Measurements from ENCODE around the gene PDE6A. TPM values are rescaled to one million over a fixed set of nuclear protein-coding genes. Genes with fewer than 3 reads are reported as not detected.

PDE6A gene
- total RNA-seq, 1 donor from 2014 or later, result not detected

DNA sequence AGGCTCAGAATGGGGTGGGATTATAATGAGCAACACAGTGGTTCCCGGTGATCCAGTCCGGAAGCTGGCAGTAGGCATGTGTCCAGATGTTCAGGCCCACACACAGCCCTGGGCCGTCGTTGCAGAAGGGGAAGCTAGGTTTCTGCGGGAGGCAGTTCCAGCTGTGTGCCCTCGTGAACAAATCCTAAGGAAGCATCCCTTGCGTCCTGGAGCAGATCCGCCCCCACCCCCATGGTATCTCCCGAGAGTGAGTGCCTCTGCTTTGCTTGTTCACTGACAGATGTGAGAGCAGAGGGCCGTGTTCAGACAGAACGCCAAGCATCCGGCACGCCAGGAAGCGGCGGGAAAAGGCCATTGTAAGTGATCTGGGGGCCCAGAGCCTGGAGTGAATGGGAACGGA is 104.8 kb downstream of the PDE6A start:
- intact Hi-C loops (cut with micrococcal nuclease), result no loop called here

DNA sequence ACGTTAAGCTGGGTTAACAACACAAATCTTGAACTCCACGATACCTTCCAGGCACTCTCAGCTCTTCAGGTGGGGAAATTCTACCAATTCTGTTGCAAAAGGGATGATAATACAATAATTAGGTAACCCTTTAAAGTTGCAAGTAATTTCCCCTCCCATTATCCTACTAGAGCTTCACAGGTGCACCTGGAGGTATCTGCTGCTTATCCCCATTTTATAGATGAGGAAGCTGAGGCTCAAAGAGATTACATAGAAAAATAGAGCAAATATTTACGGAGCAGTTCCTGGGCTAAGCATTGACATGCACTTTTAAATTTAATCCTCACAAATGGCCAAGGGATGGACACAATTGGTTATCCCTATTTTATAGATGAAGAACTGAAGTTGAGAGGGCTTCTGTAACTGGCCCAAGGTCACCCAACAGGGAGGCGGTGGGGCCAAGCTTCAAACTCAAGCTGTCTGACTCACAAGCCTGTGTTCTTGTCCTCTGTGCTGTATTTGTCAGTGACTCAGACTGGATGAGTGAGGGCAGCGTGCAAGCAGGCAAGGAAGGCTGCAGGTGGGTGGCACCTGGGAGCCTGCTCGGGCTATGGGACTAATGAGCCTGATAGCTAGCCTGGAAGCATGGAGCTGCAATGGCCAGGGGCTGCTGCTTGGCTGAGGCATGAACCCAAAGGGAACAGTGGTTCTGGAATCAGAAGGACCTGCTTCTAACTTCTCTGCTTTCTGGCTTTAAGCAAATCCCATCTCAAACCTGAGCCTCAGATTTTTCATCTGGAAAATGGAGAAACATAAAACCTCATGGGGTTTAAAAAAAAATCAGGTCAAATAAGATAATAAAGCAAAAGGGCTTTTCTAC is 105.5 kb downstream of the PDE6A start:
- intact Hi-C loops (cut with micrococcal nuclease), result no loop called here

DNA sequence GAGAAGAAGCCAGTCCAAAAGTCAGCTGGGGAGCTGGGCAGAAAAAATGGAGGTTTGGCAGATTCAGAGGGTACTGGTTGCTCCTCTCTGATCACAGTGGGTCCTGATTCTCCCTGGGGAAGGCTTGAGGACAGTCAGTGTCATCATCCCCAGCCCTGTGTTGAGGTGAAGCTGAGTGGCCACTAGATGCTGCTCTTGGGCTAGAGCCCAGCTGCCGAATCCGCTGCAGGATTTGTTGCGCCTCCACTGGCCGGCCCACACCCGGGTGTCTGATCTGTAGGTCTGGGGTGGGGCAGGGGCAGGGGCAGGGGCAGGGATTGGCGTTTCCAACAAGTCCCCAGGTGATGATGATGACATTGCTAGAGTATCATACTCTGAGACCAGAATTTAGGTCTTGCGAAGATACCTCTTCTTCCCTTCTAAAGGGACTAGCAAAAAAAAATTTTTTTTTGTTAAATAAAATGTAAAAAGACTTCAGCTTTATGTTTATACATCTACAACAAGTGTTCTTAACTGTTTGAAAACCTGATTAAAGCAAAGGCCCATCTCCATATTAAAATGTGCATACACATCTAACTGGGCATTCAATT is 106.8 kb downstream of the PDE6A start:
- intact Hi-C loops (cut with micrococcal nuclease), result no loop called here

DNA sequence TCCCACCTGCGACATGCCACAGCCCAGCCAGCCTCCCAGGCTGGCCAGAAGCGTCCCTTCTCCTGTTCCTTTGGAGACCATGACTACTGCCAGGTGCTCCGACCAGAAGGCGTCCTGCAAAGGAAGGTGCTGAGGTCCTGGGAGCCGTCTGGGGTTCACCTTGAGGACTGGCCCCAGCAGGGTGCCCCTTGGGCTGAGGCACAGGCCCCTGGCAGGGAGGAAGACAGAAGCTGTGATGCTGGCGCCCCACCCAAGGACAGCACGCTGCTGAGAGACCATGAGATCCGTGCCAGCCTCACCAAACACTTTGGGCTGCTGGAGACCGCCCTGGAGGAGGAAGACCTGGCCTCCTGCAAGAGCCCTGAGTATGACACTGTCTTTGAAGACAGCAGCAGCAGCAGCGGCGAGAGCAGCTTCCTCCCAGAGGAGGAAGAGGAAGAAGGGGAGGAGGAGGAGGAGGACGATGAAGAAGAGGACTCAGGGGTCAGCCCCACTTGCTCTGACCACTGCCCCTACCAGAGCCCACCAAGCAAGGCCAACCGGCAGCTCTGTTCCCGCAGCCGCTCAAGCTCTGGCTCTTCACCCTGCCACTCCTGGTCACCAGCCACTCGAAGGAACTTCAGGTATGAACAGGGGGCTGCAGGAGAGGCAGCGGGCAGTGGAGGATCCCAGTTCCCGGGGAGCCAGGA is 108.0 kb downstream of the PDE6A start:
- intact Hi-C loops (cut with micrococcal nuclease), result no loop called here

DNA sequence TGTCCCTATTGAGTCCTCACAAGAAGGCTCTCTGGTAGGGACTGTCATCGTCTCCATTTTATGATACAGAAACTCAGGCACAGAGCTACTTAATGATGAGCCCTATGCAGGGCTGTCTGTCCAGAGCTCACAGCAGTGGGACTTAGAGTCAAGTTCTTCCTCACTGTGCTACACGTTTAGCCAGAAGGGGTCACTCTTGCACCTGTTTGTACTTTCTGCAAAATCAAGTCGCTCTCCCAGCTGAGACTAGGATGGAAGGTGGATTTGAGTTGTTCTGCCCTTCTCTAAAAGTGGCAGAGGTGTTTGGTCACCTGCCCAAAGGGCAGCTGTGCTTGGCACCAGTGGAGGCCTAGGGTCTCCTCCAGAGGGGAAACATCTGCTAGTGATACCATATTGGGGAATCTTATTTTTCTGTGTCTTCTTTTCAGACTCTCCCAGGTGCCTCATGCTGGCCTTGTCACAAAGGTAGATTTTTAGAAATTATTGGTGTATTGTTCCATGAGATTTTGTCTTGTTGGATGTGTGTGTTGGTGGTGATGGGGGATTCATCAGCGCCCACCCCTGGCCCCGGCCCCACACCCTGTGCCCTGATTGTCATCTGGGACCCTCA is 110.2 kb downstream of the PDE6A start:
- intact Hi-C loops (cut with micrococcal nuclease), result loop anchor here (1.0 kb wide), 4 partner anchors 128 to 384 kb away; no protein-coding TSS in a partner anchor

DNA sequence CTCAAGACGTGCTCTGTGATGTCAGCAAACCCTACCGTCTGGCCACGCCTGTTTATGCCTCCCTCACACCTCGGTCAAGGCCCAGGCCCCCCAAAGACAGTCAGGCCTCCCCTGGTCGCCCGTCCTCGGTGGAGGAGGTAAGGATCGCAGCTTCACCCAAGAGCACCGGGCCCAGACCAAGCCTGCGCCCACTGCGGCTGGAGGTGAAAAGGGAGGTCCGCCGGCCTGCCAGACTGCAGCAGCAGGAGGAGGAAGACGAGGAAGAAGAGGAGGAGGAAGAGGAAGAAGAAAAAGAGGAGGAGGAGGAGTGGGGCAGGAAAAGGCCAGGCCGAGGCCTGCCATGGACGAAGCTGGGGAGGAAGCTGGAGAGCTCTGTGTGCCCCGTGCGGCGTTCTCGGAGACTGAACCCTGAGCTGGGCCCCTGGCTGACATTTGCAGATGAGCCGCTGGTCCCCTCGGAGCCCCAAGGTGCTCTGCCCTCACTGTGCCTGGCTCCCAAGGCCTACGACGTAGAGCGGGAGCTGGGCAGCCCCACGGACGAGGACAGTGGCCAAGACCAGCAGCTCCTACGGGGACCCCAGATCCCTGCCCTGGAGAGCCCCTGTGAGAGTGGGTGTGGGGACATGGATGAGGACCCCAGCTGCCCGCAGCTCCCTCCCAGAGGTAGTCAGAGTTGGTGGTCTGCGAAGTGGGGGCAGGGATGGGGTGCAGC is 111.3 kb downstream of the PDE6A start:
- intact Hi-C loops (cut with micrococcal nuclease), result no loop called here

DNA sequence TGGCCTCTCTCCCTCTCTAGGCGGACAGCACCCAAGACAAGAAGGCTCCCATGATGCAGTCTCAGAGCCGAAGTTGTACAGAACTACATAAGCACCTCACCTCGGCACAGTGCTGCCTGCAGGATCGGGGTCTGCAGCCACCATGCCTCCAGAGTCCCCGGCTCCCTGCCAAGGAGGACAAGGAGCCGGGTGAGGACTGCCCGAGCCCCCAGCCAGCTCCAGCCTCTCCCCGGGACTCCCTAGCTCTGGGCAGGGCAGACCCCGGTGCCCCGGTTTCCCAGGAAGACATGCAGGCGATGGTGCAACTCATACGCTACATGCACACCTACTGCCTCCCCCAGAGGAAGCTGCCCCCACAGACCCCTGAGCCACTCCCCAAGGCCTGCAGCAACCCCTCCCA is 112.0 kb downstream of the PDE6A start:
- intact Hi-C loops (cut with micrococcal nuclease), result no loop called here

DNA sequence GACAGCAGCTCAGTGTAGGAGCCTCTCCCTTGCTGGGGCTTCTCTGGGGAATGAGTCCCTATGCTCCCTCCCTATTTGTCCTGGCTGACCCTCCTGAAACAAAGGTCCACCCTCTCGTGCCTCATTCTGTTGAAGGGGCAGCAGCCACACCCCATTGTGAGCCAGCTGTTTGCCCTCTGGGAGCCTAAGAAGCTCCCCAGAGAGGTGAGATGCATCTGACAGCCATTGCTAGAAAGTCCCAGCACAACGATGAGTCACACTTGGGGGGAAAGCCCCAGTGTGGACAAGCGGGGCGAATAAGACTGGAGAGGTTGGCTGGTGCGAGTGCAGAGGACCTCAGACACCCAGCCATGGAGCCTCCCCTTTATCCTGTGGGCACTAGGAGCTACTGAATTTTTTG is 113.1 kb downstream of the PDE6A start:
- intact Hi-C loops (cut with micrococcal nuclease), result no loop called here

DNA sequence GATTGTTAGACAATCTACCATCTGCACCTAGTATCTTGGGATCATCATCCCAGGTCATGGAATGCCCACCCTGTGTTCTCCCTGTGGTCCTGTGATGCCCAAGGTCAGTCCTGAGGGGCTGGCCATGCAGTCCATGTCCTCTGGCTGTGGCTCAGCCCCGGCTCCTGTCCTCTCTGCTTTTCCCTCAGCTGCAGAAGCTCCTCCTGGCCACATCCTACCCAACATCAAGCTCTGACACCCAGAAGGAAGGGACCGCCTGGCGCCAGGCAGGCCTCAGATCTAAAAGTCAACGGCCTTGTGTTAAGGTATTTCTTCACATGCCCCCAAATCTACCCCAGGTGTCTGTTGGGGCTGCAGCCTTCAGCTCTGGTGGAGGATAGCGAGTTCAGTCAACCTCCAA is 114.0 kb downstream of the PDE6A start:
- intact Hi-C loops (cut with micrococcal nuclease), result no loop called here

DNA sequence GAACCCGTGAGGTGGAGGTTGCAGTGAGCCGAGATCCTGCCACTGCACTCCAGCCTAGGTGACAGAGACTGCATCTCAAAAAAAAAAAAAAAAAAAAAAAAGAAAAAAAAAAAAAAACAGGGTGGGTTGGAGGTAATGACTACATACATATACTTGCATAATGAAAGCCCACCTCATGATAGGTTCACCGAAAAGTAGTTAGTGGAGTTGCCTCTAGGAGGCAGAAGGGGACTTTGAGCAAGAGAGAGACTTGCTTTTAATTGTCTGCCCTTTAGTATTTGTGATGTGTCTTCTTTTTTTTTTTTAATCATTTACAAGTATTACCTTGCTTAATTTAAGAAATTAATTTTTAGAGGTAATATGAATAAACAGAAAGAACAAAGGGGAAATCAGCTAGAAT is 114.6 kb downstream of the PDE6A start:
- intact Hi-C loops (cut with micrococcal nuclease), result no loop called here

DNA sequence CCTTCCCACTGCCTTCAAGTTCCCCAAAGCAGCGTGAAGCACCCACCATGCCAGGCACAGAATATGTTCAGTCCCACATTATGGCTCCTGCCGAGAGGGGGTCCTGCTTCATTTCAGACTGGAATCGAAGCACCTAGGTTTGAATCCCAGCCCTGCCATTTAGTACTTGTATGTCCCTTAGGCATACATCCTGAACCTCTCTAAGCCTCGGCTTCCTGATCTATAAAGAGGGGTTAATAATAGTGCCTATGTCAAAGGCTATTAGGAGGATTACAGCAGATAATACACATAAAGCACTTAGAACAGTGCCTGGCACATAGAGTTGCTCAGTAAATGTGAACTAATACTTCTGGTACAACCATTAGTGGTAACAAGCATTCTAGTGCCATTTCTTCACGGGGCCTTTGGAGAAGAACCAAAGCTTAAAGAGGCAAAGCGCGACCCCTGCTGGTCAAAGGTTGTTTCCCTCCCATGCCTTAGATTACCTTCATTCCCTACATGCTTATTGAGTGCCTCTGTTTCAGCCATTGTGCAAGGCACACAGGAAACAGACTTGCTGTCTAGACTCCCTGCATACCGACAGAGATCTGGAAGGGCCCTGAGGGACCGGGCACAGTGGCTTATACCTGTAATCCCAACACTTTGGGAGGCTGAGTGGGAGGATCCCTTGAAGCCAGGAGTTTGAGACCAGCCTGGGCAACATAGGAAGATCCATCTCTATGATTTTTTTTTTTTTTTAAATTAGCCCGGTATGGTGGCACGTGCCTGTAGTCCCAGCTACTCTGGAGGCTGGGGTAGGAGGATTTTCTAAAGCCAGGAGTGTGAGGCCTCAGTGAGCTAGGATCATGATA is 116.2 kb downstream of the PDE6A start:
- intact Hi-C loops (cut with micrococcal nuclease), result loop anchor here (1.0 kb wide), 6 partner anchors 98 to 192 kb away; partner anchors contain the start of genes PPARGC1B and SLC26A2

DNA sequence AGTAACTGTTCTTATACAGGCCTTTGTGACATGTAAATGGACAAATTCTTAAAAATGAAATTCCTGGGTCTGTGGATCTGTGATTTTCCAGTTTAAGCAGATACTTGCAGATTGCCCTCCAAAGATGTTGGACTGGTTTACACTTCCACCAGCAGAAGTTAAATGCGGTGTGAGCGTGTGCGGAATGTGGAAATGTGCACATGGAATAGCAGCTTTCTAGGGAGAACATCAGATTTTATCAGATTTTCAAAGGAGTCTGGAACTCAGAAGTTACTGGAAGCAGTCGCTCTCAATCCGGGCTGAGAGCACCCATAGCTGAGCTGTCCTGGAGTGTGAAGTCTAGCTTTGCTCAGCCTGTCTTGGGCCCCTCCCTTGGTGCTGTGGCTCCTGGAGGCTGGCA is 117.0 kb downstream of the PDE6A start:
- intact Hi-C loops (cut with micrococcal nuclease), result no loop called here

DNA sequence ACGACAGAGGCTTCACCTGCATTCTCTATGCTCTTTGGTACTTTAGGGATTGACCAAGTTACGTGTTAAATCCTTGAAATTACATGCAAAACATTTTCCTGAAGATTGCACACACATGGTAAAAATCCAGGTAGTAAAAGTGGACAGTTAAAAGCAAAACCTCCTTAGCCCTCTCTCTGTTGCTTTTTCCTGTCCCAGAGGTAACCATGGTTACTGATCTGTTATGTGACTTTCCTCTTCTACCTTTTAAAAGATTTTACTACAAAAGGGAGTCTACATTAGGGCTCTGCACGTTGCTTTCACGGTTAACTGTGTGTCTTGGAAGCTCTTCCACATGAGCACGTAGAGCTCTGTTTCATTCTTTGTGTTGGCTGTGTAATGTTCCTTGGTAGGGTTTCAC is 117.5 kb downstream of the PDE6A start:
- intact Hi-C loops (cut with micrococcal nuclease), result no loop called here

DNA sequence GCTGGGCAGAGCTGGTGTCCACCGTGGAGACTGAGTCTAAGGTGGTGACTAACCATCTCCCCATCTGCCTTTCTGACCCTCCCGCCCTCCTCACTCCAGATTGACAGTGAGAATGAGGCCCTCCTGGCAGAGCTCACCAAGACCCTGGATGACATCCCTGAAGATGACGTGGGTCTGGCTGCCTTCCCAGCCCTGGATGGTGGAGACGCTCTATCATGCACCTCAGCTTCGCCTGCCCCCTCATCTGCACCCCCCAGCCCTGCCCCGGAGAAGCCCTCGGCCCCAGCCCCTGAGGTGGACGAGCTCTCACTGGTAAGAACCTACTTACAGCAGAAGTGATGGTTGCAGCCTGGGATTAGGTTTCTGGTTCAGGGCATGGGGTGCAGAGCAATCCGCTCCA is 118.0 kb downstream of the PDE6A start:
- intact Hi-C loops (cut with micrococcal nuclease), result no loop called here

DNA sequence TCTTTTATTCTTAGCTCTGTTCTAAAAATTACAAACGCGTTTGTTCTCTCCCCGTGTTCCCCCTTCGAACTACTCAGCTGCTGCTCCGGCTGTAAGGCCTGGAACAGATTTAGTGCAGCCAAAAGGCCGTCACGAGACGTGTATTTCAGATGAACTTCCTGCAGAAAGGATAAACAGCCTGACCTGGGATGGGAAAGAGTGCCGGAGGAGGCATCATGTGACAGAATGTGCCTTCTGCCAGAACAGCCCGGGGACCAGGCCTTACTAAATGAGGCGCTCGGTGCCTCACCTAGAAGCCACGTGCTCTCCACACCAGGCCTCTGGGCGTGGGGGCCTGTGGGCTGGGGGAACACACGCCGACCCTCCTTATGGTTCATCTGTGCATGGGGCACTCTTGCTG is 119.7 kb downstream of the PDE6A start:
- intact Hi-C loops (cut with micrococcal nuclease), result no loop called here

DNA sequence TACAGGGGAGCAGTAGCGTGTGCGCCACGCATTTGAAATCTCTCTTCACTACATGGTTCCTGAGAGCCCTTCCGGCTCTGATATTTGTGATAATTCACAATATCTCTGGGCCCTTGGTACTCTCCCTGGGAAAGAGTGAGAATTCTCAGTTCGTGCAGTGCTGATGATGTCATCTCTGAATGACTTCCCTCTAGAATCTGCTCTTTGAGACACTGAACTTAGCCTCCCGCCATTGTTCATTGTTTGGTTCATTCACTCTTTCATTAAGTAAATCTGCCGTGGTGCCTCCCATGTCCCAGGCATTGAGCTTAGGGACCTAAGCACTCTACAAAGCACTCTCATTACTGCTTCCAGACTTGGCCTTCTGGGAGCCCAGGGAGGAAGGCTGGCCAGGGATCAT is 120.5 kb downstream of the PDE6A start:
- intact Hi-C loops (cut with micrococcal nuclease), result no loop called here

DNA sequence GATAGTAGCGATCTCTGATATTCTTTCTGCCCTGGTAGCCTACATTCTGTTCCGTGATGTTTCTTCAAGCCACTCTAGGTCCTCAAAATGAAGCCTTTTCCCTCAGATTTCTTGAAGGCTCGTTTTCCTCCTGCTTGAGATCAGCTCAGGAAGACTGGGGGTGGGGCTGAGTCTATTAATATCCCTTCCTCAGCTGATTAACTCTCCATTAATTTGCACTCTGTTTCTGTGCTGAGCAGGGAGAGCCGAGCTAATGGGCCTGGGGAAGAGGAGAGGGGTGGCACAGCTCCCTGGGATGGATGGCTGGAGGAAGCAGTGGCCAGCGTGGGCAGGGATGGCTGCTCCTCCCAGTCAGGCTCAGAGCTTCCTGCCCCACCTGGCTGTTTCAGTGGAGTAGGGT is 121.2 kb downstream of the PDE6A start:
- intact Hi-C loops (cut with micrococcal nuclease), result no loop called here

DNA sequence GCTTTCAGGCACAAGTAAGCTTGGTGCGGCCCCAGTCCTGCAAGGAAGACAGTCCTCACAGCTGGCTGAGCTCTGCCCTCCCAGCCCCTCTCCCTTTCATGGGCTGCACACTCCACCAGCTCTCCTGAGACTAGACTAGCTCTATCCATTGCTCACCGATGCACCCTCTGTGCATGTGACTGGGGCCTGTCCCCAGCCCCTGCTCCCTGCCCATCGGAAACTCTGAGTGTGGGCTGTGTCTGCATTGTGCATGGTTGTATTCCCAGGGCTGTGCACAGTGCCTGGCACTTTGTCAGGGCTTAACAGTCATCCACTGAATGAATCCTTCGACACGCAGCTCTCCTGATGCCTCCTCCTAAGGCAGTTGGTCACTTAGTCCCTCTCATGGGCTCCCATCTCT is 122.3 kb downstream of the PDE6A start:
- intact Hi-C loops (cut with micrococcal nuclease), result no loop called here

DNA sequence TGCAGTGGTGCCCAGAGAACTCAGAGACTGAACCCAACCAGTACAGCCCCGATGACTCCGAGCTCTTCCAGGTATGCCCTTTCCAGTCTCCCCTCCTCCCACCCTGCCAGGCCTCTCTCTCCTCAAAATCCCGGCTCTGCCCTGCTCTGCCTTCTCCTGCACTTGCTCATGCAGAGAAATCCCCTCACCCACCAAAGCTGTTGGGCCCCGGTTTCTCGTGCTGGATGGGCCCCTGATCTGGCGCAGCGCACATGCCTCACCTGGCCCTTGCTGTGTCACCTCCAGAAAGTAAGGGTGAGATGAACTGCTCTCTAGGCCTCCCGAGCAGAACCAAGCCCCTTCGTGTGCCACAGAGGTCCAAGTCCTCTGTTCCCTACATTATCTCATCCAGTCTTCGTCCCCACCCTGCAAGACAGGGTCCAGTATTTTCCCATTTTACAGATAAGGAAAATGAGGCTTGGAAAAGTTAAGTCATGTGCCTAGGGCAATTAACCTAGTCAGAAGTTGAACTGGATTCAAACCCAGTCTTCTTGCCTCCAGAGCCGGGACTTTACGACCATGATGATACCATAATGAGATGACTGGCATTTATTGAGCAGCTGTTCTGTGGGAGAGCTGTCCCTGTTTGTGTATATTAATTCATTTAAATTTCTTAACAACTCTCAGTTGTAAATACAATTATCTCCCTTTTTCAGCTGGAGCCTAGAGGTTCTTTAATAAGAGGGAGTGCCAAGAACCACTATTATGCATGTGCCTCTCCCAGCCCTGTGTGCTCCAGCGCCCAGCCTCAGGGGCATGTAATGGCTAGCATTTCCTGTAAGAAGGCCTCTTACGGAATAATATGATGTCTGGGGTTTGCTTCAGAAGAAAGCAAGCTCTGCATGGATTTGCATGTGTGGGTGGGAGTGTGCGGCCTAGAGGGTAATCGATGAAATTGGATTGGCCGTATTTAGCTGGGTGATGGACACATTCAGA is 123.8 kb downstream of the PDE6A start:
- intact Hi-C loops (cut with micrococcal nuclease), result no loop called here
